Gastrocnemius medialis (tissue), 4 donors: Measurements from ENCODE around the gene FFAR4. TPM values are rescaled to one million over a fixed set of nuclear protein-coding genes. Genes with fewer than 3 reads are reported as not detected.

Experiments used
- ATAC-seq, 2 donors: fragments of 150-250 bp; one replicate each; pipeline ENCODE4 v1.9.1; 2016
- DNase-seq, 2 donors: peaks; one replicate each; pipeline ENCODE4 v3.0.0-alpha.2; 2019
- H3K27ac ChIP-seq, 4 donors: fragments of 200-600 bp; sonication (generic); 1 replicate in 1 of 4; 2 replicates in 3 of 4; pipeline ENCODE4 v1.5.1; 2016 to 2018; ENCODE audit warnings: mild to moderate bottlenecking in 2 of 4, moderate library complexity in 1 of 4
- H3K27me3 ChIP-seq, 3 donors: fragments of 200-600 bp; sonication (generic) in 2 of 3; 1 replicate in 1 of 3; 2 replicates in 2 of 3; pipeline versions ENCODE4 v1.5.1 to v1.6.0; 2016 to 2019; ENCODE audit warnings: mild to moderate bottlenecking in 1 of 3, moderate library complexity in 1 of 3
- H3K36me3 ChIP-seq, 2 donors: fragments of 200-600 bp; sonication (generic) in 1 of 2; one replicate each; pipeline ENCODE4 v1.5.1; 2017 to 2018
- H3K4me1 ChIP-seq, 2 donors: fragments of 200-600 bp; sonication (generic) in 1 of 2; one replicate each; pipeline ENCODE4 v1.5.1; 2016 to 2017; ENCODE audit warnings: mild to moderate bottlenecking in 2 of 2
- H3K4me3 ChIP-seq, 4 donors: fragments of 200-600 bp; sonication (generic) in 3 of 4; 1 replicate in 1 of 4; 2 replicates in 3 of 4; pipeline ENCODE4 v1.5.1; 2016 to 2019; ENCODE audit warnings: mild to moderate bottlenecking in 2 of 4
- H3K9me3 ChIP-seq, 3 donors: fragments of 200-600 bp; sonication (generic) in 2 of 3; 1 replicate in 1 of 3; 2 replicates in 2 of 3; pipeline ENCODE4 v1.5.1; 2016 to 2019
- CTCF ChIP-seq, 5 experiments: fragments of 450-650 bp in 3 of 5; fragments of 200-600 bp in 2 of 5; sonication (generic) in 2 of 5; IDR thresholded peaks in 4 of 5; conservative IDR thresholded peaks in 1 of 5; 1 replicate in 4 of 5; 2 replicates in 1 of 5; pipeline ENCODE4 v1.5.1; 2016 to 2019; ENCODE audit warnings: antibody characterized with exemption in 5 of 5, mild to moderate bottlenecking in 3 of 5, moderate library complexity in 3 of 5
- POLR2A ChIP-seq, 2 donors: fragments of 450-650 bp; IDR thresholded peaks; one replicate each; pipeline ENCODE4 v1.6.1; 2017; ENCODE audit warnings: antibody characterized with exemption in 2 of 2, mild to moderate bottlenecking in 2 of 2, moderate library complexity in 2 of 2
- in situ Hi-C, 4 donors: fragments of 200-750 bp; cut with MboI; loops; one replicate each; pipeline versions ENCODE4 v1.15.0 to v1.8.0; 2017; ENCODE audit warnings: low sequenced_read_pairs in 4 of 4
- intact Hi-C: fragments of 100-400 bp; cut with DNase I; formaldehyde crosslinking; loops from one replicate; pipeline ENCODE4 v1.15.1; 2023; ENCODE audit warnings: low total_unique reads
- total RNA-seq, 4 donors: library from RNA; depleted of rRNA; stranded (reverse); fragments of >200 nt; gene quantifications; one replicate each; pipeline versions ENCODE4 v1.1.0 to v1.2.3, GENCODE V29; 2016

FFAR4 gene
- total RNA-seq, 4 donors from 2014 or later = 0.10 to 0.17 TPM; not detected in 2

- no peak for DNase-seq
- Histone ChIP-seq H3K27me3 (no peaks in the 10 kb centered on the region), H3K27ac (no peak overlapping the region), H3K4me1 (no peaks in the 10 kb centered on the region), H3K36me3 (no peaks in the 10 kb centered on the region), H3K4me3 (no peak overlapping the region), H3K9me3 (no peaks in the 10 kb centered on the region)
- ATAC-seq = no peak
- in situ Hi-C loops (loop anchor here in 1 of 4 donors (10.0 kb wide), 1 partner anchor 126 kb away; no protein-coding TSS in a partner anchor), intact Hi-C loops (no loop called here)
- TF ChIP-seq CTCF (IDR thresholded peaks at IDR 0.05 in 4 of 5, conservative IDR thresholded peaks at IDR 0.05 in 1 of 5) (no peak), POLR2A (IDR thresholded peaks at IDR 0.05) (no peak)
These were observed 17.9 kb upstream of the FFAR4 start for GRCh38 chr10:93548376-93549071.

GRCh38 chr10:93550606-93551005, 15.9 kb upstream of the FFAR4 start:
- no peaks in the 10 kb centered on the region for H3K9me3 ChIP-seq
- no peaks in the 10 kb centered on the region for H3K27me3 ChIP-seq
- H3K4me1 ChIP-seq = no peaks in the 10 kb centered on the region
- in situ Hi-C loops = no loop called here
- intact Hi-C loops = no loop called here
- ATAC-seq = no peak
- H3K36me3 ChIP-seq = no peaks in the 10 kb centered on the region
- no peak overlapping the region for H3K27ac ChIP-seq
- no peak overlapping the region for H3K4me3 ChIP-seq
- TF ChIP-seq POLR2A (IDR thresholded peaks at IDR 0.05) = no peak
- TF ChIP-seq CTCF (IDR thresholded peaks at IDR 0.05 in 4 of 5, conservative IDR thresholded peaks at IDR 0.05 in 1 of 5) = no peak
- no peak for DNase-seq

- DNase-seq (no peak), ATAC-seq (no peak)
- no peak for TF ChIP-seq CTCF (IDR thresholded peaks at IDR 0.05 in 4 of 5, conservative IDR thresholded peaks at IDR 0.05 in 1 of 5)
- H3K4me3 ChIP-seq = no peak overlapping the region
- H3K27me3 ChIP-seq = no peaks in the 10 kb centered on the region
- H3K36me3 ChIP-seq = no peaks in the 10 kb centered on the region
- no peak overlapping the region for H3K27ac ChIP-seq
- in situ Hi-C loops = no loop called here
- intact Hi-C loops = no loop called here
- no peaks in the 10 kb centered on the region for H3K4me1 ChIP-seq
- no peaks in the 10 kb centered on the region for H3K9me3 ChIP-seq
These were observed 13.7 kb upstream of the FFAR4 start for GRCh38 chr10:93552780-93553179.

- intact Hi-C loops = no loop called here
These were observed 12.8 kb upstream of the FFAR4 start for GRCh38 chr10:93553482-93554315.

More at GRCh38 chr10:93553482-93554315, 12.8 kb upstream of the FFAR4 start:
- ATAC-seq (no peak), DNase-seq (no peak)
- no peak overlapping the region for H3K27ac ChIP-seq
- no peaks in the 10 kb centered on the region for H3K36me3 ChIP-seq
- TF ChIP-seq CTCF (IDR thresholded peaks at IDR 0.05 in 4 of 5, conservative IDR thresholded peaks at IDR 0.05 in 1 of 5) = no peak
- TF ChIP-seq POLR2A (IDR thresholded peaks at IDR 0.05) = no peak
- no peak overlapping the region for H3K4me3 ChIP-seq
- in situ Hi-C loops = no loop called here
- H3K9me3 ChIP-seq = no peaks in the 10 kb centered on the region
- no peaks in the 10 kb centered on the region for H3K4me1 ChIP-seq
- H3K27me3 ChIP-seq = no peaks in the 10 kb centered on the region
